Embryonic facial prominence (tissue), 1 donor: ENCODE results near the gene SPDYE1.

ENCODE experiments used
- DNase-seq: peaks from one replicate; pipeline ENCODE4 v3.0.0-alpha.2; 2016; ENCODE audit errors: extremely low spot score

SPDYE1 gene

DNA sequence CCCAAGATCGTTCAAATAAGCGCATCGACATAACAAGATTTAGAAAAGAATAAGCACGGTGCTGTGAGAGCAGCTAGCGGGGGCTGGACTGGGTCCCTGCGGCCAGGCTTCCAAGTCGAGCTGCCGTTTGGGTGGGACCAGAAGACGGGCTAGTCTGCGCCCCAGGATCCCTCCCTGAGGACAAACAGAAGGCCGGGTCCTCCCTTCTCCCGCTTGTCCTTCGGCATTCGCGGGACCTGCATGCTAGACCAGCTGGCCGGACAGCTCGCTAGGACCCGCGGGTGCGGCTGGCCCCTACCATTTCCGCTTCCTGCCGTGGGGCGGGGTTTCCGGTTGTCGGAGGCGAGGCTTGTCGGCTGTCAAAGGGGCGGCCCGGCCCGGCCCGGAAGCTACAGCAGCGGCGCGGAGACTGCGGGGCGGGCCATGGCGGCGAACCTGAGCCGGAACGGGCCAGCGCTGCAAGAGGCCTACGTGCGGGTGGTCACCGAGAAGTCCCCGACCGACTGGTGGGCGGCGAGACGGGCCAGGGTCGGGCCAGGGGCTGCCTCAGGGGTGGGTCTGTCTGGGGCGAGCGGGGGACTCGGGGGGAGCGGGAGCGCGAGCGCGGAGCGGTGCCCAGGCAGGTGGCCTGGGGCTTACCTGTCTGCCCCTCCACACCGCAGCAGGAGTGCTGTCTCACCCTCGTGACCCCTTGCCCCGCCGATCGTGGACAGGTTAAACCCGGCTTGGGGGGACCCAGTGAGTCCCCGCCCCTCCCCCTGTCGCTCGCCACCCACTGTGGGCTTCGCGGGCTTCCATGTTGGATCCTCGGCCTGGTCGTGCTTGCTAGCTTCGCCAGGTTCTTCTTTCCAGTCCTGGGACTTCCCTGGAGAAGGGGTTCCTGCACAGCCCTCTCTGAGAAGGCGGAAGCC, 46.9 kb downstream of the SPDYE1 start, which contains the start of gene DBNL:
Gene DBNL (plus strand): TSS at position 388 of the 911 bp plus-strand sequence. CDS start 36 bp downstream, at position 424.
- peak; percentile 55 for DNase-seq

DNA sequence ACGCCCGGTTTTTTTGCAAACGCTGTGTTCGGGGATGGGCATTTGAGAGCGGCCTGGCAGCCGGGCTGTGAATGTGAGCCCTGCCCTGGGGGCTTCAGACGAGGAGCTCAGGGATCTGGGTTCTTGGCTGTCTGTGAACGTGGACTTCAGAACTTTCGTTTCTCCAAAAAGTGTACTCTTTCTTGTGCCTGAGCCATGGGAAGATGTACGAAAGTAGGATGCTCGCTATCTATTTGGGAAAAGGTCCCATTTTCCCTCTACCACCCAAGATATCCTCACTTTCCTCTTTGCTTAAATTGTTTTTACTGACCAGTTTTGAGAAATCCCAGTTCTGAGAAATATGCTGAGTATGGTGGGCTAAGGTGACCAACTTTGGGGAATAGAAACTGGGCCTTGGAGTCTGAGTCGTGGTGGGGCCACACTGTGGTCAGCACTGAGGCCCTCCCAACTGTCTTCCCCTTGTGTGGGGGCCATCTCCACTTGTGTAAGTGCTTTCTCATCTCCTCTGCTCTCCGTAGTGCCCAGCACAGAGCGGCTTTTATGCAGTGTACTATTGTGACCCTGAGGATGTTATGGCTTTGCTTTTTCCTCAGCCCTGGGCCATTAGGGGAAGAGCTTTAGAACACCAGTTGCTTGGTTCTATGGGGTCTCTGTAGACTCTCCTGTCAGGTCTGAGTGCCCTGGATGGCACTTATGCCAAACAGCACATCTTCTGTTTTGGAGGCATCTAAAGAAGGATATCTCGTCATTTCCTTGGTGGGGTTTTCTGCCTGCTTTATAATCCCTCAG, 47.7 kb downstream of the SPDYE1 start:
- no peak for DNase-seq

DNA sequence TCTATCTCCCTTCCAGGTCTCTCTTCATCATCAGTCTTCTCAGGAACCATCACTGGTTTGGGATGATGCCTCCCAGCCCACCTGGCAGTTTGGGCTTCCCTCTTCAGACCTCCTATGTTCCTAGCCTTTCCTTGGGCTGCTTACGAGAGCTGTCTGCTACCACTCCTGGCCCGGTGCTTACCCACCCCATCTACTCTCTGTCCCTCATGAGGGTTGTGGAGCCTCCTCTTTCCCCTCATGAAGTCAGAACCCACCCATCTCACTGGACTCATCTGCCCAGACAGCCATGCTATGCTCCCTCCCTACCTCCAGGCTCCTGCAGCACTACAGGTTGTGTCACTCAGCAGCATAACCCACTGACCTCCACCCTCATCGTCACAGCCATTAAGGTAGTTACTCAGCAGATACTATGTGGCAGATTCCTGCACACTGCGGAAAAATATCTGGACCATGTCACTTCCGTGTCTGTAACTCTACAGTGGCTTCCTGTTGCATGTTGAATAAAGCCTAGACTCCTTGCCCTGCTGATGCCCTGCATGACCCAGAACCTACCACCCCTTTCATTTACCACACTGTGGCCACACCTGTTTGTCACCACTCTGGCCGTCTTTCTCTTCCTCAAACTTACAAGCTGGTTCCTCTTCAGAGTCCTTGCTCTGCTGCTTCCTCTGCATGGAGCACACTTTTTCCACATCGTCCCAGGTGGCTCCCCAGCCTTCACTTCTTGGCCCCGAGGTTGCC, 48.8 kb downstream of the SPDYE1 start:
- DNase-seq: no peak

DNA sequence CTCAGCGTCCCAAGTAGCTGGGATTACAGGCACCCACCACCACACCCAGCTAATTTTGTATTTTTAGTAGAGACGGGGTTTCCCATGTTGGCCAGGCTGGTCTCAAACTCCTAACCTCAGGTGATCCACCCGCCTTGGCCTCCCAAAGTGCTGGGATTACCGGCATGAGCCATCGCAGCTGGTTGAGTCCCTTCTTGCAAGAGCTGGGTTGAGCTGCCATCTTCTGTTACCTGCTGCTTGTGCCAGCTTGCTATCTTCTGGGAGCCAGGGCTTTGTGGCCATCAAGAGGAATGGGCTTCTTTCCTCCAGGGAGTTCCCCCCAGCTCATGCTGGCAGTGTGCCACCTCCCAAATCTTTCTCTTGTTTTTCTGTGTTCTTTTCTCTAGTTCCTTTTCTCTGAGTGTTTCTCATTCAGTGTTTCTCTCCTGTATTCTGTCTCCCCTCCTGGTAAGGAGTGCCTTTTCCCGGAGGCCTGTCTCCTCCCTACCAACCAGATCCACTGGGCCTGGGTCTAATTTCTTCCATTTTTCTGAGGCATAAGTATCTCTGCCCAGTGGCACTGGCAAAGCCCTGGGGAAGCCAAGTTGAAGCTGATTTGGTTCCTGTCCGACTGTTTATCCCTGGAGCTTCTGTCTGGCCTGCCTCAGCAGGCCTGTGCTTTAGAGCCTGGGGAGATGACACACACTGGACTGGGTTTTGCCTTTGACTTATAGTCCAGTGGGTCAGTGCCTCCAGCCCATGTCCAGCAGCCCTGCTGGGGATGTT, 50.5 kb downstream of the SPDYE1 start:
- no peak for DNase-seq

DNA sequence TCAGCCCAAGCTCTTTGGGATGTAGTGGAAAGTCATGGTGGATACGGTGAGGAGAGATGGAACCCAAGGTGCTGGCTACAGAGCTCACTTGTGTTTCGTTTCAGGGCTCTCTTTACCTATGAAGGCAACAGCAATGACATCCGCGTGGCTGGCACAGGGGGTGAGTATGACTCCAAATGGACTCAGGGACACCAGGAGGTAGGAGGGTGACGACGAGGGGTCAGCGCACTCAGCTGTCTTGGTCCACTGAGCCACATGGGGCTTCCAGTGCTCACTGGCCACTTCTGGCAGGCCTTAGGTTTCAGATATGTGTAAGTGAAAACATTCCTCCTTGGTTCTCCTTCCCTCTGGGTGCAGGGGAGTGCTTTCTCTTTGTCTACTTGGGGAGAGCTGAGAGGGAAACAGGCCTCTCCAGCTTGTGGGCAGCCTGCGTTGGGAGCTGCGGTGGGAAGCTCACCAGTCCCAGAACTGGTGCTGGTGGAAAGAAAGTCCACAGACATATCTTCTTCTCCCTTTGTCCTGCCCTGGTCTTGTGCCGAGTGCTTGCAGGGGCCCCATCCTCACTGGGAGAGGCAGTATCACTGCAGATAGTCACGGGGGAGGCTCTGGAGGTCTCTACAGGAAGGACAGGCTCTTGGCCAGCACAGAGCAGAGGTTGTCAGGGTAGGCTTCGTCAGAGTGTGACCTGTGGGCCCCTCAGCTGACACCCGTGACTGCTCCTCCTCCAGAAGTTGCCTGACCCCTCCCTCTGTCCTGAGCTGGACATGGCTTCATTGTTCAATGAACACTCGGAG, 52.6 kb downstream of the SPDYE1 start:
- DNase-seq: no peak

DNA sequence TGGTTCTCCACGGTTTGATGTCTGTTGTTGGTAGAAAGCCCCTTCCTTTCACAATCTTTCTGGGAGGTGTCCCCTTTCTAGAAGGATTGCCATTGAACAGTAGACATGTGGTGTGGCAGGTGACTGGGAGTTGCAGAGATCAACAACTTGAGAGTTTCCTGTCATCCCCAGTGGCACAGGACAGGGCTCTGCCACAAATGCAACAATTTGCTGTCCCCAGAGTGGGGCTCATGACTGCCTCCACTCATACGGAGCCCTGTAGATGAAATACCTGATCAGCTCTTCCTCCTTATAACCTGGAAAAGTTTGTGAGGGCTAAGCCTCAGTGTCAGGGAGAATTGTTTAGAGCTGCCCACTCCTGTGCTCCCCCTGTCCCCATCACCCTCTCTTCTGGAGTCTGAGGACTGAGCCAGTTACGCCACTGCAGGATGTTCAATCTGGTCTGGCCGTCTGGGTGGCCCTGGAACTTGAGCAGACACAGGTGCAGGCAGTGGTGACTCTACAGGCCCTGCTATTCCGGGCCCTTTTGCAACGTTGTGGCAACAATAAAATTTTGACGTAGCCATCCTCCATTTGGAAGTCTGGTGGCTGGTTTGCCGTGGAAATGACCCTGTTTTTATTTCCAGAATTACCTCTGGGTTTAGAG, 53.3 kb downstream of the SPDYE1 start:
- DNase-seq: no peak

DNA sequence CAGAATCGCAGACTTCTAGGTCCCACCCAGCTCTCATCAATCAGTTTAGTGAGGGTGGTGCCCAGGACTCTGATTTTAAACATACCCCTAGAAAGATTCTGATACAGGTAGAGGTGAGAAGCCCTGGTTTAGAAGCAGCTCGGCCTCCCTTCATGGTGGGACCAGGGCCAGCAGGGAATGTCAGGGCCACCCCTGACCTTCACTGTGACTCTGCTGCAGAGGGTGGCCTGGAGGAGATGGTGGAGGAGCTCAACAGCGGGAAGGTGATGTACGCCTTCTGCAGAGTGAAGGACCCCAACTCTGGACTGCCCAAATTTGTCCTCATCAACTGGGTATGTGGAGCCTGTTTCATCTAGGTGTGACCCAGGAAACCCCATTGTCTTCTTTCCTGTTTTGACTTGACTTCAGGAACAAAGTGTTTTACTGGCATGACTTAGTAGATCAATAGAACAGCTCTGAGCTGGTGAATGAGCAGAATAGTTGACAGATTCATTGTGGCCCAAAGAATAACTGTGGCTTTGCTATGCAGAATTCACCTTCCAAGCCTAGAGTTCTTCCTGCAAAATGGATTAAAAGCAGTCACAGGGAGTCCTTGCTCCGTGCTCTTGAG, 54.0 kb downstream of the SPDYE1 start:
- no peak for DNase-seq

DNA sequence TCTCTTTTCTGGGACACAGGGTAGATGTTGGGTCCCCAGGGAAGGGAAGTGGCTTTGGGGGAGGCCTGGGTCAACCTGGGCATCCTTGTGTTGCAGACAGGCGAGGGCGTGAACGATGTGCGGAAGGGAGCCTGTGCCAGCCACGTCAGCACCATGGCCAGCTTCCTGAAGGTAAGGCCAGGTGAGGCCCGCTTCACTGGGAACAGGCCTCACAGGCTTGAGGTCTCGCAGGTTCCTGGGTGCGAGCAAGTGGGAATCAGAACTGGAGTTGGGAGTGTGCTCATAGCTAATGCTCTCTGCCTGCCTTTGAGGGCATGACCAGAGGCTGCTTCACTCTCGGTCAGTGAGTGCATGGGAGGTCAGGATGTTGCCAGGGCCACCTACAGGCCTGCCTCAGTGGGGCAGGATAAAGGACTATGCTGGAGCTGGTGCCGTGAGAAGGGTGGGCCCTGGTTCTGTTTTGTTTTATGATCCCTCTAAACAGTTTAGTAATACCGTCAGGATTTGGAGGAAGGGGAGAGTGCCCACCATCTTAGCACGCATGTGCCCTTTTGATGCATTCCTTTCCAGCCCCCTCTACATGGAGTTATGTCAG, 55.2 kb downstream of the SPDYE1 start:
- no peak for DNase-seq

DNA sequence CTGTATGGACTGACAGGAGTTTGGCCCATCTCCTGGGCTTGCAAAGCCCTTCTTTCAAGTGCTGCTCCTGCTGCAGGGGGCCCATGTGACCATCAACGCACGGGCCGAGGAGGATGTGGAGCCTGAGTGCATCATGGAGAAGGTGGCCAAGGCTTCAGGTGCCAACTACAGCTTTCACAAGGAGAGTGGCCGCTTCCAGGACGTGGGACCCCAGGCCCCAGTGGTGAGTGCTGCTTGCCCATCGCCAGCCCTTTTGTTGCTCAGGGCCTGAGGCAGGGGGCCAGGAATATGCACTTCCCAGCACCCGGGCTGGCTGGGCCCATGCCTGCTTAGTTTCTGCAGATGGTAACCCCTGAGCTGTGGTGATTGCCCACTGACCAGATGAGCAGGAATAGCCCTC, 59.0 kb downstream of the SPDYE1 start:
- DNase-seq: no peak

DNA sequence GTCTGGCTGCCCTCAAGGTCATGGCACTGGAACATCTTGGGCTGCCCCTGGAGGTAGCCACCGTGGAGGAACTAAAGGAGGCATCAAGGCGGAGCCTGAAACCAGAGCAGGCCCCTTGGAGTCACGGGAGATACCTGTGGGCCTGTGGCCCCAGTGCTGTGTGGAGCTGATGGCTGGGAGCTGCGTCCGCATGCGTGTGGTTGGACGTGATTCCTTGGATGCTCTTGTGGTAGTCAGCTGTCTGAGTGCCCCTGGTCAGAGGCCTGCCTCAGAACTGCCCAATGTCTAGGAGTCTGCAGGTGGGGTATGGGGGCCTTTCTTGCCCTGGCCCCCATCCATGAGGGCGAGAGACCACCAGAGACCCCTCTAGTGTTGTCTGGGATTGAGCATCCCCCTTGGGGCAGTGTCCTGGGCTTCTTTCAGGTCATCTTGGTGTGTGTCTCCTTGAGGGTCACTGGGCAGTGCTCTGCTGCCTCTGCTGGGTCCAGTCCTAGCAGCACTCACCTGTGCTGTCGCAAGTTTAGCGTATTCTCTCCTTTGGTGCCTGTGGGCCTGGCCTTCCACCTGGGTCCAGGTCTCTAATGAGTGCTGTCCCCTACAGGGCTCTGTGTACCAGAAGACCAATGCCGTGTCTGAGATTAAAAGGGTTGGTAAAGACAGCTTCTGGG, 59.6 kb downstream of the SPDYE1 start:
- DNase-seq: no peak

DNA sequence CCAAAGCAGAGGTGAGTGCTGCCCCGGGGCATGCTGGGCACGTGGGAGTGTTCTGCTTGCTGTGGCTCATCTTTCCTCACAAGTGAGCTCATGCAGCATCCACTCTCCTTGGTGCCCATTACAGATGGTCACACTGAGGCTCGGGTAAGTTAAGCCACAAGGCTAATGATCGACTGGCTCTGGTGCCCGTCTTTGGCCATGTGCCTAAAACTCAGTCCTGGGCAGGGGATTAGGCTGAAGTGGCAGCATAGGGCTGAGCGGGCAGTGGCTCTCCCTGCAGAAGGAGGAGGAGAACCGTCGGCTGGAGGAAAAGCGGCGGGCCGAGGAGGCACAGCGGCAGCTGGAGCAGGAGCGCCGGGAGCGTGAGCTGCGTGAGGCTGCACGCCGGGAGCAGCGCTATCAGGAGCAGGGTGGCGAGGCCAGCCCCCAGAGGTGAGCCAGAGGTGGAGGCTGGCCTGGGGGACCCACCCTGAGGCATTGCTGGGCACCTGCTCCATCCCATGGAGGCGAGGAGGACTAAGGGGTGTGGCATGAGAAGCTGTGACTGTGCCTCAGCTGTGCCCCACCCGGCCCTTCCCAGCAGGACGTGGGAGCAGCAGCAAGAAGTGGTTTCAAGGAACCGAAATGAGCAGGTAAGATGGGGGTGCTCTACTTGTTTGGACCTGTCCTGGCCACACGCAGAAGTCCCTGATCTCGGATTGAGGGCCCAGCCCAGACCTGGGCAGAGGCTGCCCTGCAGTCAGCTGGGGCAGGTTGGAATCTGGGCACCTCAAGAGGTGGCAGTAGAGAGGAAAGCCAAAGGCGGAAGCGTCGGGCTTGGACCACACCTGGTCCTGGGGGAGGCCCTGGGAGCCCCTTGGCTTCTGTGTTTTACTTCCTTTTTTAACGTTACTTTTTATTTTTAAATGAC, 60.4 kb downstream of the SPDYE1 start:
- DNase-seq: no peak

DNA sequence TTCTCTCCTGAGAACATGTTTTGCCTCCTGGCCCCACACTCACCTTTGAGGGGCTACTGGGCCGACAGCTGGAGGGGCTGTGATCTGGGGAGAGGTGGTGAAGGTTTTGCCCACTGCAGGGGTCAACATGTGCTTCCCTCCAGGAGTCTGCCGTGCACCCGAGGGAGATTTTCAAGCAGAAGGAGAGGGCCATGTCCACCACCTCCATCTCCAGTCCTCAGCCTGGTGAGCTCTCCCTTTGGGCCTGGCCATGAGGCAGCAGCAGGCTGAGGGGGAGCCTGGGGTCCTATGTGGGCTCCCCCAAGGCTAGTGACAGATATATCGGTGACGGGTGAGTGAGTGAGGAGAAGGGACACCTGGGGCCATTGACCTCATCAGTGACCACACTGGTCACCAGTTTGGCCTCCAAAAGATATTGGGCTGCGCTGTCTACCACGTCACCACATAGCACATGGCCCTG, 61.1 kb downstream of the SPDYE1 start:
- DNase-seq: no peak

DNA sequence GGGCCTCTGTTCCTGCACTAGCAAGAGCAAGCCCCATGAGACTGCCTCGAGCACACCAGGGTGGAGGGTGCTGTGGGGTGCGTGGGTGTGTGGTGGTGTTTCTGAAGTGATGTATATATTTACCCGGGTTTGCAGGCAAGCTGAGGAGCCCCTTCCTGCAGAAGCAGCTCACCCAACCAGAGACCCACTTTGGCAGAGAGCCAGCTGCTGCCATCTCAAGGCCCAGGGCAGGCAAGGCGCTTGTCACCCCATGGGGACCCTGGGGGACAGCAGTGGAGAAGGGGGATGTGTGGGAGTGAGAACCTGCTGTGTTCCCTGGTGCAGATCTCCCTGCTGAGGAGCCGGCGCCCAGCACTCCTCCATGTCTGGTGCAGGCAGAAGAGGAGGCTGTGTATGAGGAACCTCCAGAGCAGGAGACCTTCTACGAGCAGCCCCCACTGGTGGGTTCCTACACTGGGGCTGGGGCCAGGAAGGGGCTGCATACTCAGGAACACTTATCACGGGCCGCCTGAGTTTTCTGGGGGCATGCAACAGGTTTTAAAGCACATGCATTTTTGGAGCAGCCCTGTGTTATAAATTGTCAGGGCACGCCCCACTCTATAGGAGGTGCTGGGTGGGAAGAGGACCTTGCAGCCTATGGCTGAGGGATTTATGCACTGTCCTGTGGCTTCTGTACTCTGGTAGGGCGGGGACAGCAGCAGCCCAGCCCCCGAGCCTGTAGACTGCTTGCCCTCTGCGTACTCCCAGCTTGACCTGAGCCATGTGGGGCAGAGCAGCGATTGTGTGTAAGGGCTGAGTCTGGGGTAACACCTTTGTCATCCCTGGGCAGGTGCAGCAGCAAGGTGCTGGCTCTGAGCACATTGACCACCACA, 61.8 kb downstream of the SPDYE1 start:
- no peak for DNase-seq
